Neural progenitor cell (in vitro differentiated cells): ENCODE measurements around the gene CXCR4.

Experiments
- EZH2 ChIP-seq: fragments of 200-600 bp; sonication (generic); IDR thresholded peaks from 2 replicates; pipeline ENCODE4 v1.6.1; 2017; ENCODE audit warnings: antibody characterized with exemption, mild to moderate bottlenecking, moderate library complexity
- EZH2phosphoT487 ChIP-seq: fragments of 200-600 bp; sonication (generic); IDR thresholded peaks from 2 replicates; pipeline ENCODE4 v1.6.1; 2017; ENCODE audit warnings: antibody characterized with exemption
- TF ChIP-seq, protein P1 (sequence below): fragments of 200-600 bp; sonication (generic); IDR thresholded peaks from 2 replicates; pipeline ENCODE4 v1.5.1; 2017; ENCODE audit warnings: antibody characterized with exemption, mild to moderate bottlenecking

DNA sequence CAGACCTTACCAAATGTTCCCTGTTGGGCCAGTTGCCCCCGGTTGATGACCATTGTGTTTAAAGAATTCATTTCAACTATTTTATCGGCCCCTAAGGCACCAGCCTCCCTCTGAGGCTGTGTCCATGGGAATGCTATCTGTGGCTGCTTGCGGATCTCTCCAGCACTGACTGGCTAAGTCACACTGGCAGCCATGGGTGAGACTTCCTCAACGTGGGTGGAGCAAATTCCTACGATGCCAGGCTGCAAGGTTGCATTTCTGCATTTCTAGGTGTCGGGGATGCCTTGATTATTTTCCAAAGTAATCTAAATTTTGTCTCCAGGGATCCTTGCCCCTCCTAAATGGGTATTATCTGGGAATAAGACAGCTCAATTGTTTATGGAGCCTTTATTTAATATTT is 6.2 kb downstream of the CXCR4 start:
- TF ChIP-seq, protein P1, sequence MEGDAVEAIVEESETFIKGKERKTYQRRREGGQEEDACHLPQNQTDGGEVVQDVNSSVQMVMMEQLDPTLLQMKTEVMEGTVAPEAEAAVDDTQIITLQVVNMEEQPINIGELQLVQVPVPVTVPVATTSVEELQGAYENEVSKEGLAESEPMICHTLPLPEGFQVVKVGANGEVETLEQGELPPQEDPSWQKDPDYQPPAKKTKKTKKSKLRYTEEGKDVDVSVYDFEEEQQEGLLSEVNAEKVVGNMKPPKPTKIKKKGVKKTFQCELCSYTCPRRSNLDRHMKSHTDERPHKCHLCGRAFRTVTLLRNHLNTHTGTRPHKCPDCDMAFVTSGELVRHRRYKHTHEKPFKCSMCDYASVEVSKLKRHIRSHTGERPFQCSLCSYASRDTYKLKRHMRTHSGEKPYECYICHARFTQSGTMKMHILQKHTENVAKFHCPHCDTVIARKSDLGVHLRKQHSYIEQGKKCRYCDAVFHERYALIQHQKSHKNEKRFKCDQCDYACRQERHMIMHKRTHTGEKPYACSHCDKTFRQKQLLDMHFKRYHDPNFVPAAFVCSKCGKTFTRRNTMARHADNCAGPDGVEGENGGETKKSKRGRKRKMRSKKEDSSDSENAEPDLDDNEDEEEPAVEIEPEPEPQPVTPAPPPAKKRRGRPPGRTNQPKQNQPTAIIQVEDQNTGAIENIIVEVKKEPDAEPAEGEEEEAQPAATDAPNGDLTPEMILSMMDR = no peak
- TF ChIP-seq EZH2 = no peak
- no peak for TF ChIP-seq EZH2phosphoT487
